NK-92 (cell line): ENCODE measurements around the gene B3GNT3.
A peak's percentile ranks its signal among the peaks of the same experiment; 100 is the strongest.

ENCODE experiments used
- DNase-seq: peaks from one replicate; lab custom pipeline; 2025; ENCODE audit not compliant: unreplicated experiment; lab: John Stamatoyannopoulos, UW

The B3GNT3 gene

GRCh38 chr19:17794731-17795494, at the start of gene B3GNT3:
TSS of gene B3GNT3 (plus strand) at chr19:17795138. CDS start at chr19:17807808, 12,670 bp downstream.
- no peak for DNase-seq

- peak; percentile 73 for DNase-seq
These were observed 47.5 kb upstream of the B3GNT3 start for GRCh38 chr19:17747205-17748098.

GRCh38 chr19:17748884-17749638, 45.9 kb upstream of the B3GNT3 start:
- no peak for DNase-seq

GRCh38 chr19:17749912-17750317, 45.0 kb upstream of the B3GNT3 start:
- no peak for DNase-seq

GRCh38 chr19:17751103-17751911, 43.6 kb upstream of the B3GNT3 start, which contains the start of gene FCHO1:
TSS of gene FCHO1 (plus strand) at chr19:17751477. CDS start at chr19:17755165, 3,688 bp downstream.
- peak; percentile 21 for DNase-seq

GRCh38 chr19:17751912-17752273, 43.0 kb upstream of the B3GNT3 start:
- no peak for DNase-seq

- no peak for DNase-seq
These were observed 41.9 kb upstream of the B3GNT3 start for GRCh38 chr19:17752865-17753639.

GRCh38 chr19:17753976-17754375, 41.0 kb upstream of the B3GNT3 start:
- no peak for DNase-seq

- no peak for DNase-seq
These were observed 40.1 kb upstream of the B3GNT3 start for GRCh38 chr19:17754634-17755442.

- DNase-seq: no peak
These were observed 39.5 kb upstream of the B3GNT3 start for GRCh38 chr19:17755443-17755890.

GRCh38 chr19:17755977-17756670, 38.8 kb upstream of the B3GNT3 start:
- no peak for DNase-seq

GRCh38 chr19:17757125-17757524, 37.8 kb upstream of the B3GNT3 start:
- DNase-seq: no peak

GRCh38 chr19:17758515-17758914, 36.4 kb upstream of the B3GNT3 start:
- DNase-seq: no peak

GRCh38 chr19:17761148-17761547, 33.8 kb upstream of the B3GNT3 start:
- DNase-seq: no peak

- no peak for DNase-seq
These were observed 32.3 kb upstream of the B3GNT3 start for GRCh38 chr19:17762505-17763229.

GRCh38 chr19:17764348-17764747, 30.6 kb upstream of the B3GNT3 start:
- no peak for DNase-seq

GRCh38 chr19:17765069-17765618, 29.8 kb upstream of the B3GNT3 start:
- DNase-seq: no peak
